ENCODE results near the gene KCNG4.

The KCNG4 gene

DNA sequence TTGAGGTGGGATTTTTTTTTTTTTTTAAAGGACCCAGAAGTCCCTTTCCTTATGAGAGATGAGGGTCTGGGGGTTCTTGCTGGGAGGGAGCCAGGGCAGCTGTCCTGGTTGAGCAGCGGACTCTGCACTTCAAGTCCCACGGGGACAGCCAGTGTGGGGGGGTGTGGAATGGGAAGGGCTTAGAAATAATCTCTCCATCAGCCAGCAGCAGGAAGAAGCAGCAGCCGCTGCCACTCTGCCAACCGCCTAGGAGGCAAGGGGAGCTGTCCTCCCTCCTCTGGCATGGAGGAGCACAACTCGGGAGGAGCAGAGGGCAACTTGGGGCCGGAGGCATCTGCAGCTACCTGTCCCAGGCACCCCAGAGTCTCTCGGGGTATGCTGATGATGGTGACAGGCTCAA is at the start of gene KCNG4:
TSS of gene KCNG4 (minus strand) at position 104 of the 400 bp plus-strand sequence. CDS start 2,527 bp downstream, outside the sequence.
- DNase-seq: no peak

- DNase-seq: no peak
Measured at GRCh38 chr16:84288902-84289301, 49.1 kb upstream of the KCNG4 start.

GRCh38 chr16:84286578-84287240 is 46.9 kb upstream of the KCNG4 start:
- no peak for DNase-seq

DNA sequence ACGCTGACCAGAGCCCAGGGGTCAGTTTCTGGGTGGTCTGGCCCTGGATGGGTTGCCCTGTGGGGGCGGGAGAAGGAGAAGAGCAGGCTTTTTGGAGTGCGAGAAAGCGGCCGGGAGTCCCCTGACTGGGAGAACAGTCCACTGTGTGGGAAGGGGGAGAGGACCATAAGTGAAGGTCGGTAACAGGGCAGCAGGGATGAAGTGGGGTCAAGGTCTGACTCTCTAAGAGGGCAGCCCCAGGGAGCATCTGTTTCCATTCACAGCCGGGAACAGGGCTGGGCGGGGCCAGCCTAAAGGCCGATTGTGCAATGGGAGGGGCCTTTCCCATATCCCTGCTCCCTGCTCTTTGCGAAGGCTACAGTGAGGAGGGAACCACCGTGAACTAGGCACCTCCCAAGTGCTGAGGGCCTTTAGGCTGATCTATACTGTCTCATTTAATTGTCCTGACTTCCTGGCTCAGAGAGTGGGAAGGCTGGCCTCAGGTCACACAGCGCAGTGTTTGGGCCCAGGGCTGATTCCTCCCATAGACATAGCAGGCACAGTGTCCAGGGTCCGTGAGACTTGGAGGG is 44.4 kb upstream of the KCNG4 start:
- DNase-seq: no peak

DNA sequence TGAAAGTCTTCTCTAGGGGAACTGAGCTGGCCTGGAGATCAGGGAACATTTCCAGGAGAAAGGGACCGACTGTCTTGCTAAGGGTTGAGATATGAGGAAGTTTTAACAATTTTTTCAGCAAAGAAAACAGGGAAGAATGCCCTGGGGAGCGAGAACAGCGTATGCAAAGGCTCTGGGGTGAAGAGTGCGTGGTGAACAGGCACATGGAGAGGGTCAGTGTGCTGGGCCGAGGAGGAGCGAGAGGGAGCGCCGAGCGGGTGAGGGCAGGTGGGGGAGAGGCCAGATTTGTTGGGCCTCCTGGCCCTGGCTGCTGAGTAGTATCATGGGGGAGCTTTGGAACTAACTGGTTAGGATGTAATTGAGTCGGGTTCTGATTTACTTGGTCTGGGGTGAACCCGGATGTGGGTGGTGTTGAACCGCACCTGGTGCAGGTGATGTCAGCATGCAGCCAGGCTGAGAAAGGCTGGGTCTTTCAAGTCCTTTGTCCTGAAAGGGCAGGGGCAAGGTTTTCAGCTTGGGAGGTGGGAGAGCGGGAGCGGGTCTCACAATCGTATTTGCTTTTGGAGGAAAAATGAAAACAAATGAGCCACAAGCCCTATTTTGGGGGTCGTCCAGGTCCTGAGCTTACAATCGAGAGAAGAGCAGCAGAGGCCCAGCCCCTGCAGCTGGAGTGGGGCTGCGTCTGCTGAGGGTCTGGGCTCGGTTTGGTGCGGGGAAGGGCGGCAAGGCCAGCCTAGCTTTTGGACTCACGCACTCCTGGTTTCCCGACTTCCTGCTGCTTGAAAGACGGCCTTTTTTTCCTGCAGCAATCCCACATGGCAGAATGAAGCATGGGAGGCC is 43.7 kb upstream of the KCNG4 start:
- DNase-seq: no peak

DNA sequence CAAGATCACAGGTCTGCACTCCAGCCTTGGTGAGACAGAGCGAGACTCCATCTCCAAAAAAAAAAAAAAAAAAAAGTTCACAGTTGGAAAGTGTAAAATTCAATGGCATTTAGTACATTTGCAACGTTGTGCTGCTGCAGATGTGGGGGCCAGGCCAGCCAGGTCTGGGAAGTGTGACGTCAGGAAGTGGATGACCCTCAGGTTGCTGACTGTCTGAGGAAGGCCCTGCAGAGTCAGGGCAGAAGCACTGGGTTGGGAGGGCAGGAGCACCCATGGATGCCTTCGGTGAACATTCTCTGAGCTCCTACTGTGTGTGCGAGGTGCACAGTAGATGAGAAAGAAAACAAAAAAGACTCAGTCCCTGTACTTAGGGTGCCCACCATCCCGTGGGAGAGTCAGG is 42.7 kb upstream of the KCNG4 start:
- no peak for DNase-seq

DNA sequence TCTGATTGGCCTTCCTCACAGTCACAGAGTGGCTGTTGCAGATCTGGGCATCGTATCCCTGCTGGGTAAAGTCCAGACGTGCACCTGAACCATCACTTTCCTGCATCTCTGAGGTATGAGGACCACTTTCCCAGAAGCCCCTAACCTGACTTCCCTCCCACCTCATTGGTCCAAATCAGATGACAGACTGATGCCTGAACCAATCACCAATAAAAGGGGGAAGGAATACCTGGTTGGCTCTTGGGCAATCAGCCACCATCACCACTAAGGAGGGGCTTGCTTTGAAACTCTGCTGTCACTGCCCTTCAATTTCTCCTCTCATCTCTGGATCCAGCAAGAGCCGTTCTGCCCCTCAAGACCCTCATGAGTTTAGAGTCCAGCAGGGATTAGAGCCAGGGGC is 41.3 kb upstream of the KCNG4 start:
- DNase-seq: no peak

GRCh38 chr16:84279881-84280280 is 40.1 kb upstream of the KCNG4 start:
- no peak for DNase-seq

DNA sequence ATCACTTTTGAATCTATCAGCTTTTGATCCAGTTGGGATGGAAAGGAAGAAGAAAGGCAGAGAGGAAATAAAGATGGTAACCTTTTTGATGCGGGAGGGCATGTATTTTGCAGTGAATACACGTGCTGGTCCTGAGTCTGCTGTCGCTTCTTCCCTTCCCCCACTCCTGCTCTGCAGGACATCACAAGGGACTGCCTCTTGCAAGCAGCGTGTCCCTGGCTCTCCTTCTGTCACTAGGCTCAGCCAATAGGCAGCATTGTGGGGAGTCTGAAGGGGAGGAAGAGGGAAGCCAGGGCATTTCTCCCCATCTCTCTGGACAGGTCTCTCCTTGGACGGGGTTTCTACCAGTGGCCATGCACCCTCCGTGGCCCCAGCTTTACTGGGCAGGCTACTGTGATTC is 39.2 kb upstream of the KCNG4 start:
- DNase-seq: no peak

GRCh38 chr16:84278333-84278732 is 38.5 kb upstream of the KCNG4 start:
- DNase-seq: no peak

- peak; percentile 71 for DNase-seq
Measured at GRCh38 chr16:84277244-84277823, 37.5 kb upstream of the KCNG4 start.

DNA sequence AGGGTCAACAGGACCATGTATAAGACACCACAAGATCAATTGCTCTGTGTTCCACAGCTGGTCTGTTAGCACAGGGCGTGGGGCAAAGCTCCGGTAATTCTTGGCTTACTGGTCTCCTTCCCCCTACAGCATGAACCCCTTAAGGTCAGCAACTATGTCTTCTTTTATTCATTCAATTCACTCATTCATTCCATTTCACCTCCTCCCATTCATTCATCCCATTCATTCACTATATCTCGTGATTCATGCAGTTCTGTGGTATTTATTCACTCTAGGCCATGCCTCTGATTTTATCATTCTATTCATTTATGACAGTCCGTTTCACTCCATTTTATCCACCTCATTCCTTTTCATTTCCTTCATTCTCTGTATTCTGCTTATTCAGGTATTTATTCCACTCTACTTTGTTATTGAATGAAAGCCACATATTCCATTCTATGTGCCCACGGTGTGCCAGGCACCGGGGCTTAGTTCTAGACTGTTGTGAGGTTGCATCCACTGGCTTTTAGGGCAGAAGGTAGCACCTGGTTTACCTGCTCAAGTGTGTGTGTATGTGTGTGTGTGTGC is 35.9 kb upstream of the KCNG4 start:
- no peak for DNase-seq

DNA sequence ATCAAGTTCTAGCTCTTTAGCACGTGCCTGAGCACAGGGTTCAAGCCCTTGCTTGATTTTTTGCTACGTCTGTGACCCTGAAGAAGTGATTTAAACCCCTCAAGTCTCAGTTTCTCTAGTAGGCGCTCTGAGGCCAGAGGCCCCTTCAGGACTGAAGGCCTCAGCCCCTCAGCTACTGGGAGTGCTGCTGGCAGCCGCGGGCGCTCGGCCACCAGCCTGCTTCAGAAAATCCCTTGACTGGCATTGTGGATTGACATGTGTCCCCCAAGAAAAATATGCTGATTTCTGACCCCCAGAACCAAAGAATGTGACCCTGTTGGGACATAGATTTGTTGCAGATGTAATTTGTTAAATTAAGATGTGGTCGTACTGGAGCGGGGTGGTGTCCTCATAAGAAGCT is 34.7 kb upstream of the KCNG4 start:
- DNase-seq: no peak

GRCh38 chr16:84272740-84273320 is 33.0 kb upstream of the KCNG4 start:
- no peak for DNase-seq

GRCh38 chr16:84271866-84272265 is 32.1 kb upstream of the KCNG4 start:
- DNase-seq: no peak

GRCh38 chr16:84271037-84271436 is 31.2 kb upstream of the KCNG4 start:
- DNase-seq: no peak

DNA sequence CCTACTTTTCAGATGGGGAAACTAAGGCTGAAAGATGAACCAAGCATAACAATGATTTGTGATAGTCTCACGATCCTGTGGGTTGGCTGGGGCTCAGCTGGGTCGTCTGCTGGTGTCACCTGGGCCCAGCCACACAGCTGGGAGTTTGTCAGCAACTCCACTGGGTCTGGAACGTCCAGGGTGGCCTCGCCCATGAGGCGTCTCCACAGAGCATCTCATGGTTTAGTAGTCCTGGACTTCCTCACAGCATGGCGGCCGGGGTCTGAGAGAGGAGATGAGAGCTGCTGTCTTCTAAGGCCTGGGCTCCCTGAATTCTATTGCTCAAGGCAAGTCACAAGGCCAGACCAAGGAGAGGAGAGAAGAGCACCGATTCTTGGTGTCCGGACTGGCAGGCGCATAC is 30.7 kb upstream of the KCNG4 start:
- DNase-seq: no peak

GRCh38 chr16:84270071-84270470 is 30.3 kb upstream of the KCNG4 start:
- no peak for DNase-seq

- no peak for DNase-seq
Measured at GRCh38 chr16:84268291-84269040, 28.7 kb upstream of the KCNG4 start.

DNA sequence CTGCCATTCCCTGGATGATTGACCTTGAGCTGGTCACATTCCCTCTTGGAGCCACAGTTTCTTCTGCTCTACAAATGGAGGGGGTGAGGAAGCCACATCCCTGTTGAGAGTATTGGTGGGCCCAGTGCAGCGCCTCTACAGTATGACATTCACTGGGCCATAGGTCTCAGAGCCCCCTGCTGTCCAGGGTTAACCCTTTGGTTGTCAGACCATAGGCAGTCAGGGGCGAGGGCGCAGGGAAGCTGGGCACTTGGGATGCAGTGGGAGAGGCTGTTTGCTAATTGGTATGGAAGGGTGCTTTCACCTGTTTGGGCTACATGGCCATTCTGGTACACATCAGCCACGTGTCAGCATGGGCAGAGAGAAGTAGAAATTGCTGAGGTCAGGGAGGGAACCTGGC is 27.6 kb upstream of the KCNG4 start:
- no peak for DNase-seq

DNA sequence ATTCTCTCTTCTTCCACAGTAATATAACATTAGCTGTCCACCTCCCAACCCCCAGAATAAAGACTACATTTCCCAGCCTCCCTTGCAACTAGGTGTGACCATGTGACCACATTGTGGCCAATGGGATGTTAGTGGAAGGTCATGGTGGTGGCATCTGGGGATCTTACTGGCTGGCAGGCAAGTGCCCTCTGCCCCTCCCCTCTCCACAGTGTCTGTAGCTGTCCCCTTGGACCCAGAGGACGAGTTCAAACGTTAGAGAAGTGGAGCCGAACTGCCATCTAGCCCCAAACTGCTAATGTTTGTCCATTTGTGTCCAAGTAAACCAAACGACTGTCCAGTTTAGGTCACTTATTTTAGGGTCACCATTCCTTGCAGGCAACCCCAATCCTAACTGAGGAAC is 26.6 kb upstream of the KCNG4 start:
- no peak for DNase-seq

DNA sequence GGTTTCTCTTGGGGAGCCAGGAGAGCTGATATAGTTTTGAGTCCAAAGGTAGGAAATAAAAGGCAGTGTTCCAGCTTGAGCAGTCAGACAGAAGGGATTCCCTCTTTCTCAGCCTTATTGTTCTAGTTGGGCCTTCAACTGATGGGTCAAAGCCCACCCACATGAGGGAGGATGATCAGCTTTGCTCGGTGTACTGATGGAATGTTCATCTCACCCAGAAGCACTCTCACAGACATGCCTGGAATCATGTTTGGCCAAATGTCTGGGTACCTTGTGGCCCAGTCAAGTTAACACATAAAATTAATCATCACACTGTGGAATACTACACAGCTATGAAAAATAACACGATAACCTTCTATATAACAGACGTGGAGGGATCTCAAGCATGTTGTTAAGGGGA is 23.1 kb upstream of the KCNG4 start:
- no peak for DNase-seq
